ENCODE data around the gene ZNF516. TPM values are rescaled to one million over a fixed set of nuclear protein-coding genes. Genes with fewer than 3 reads are reported as not detected.
A peak's percentile ranks its signal among the peaks of the same experiment; 100 is the strongest.

The ZNF516 gene
- total RNA-seq, 2 experiments from 2014 or later, result 6.5 to 8.6 TPM

- no peaks in the 10 kb centered on the region for H3K36me3 Mint-ChIP-seq
- peaks cover 11% of the 10 kb centered on the region for H3K27me3 Mint-ChIP-seq
- peaks cover 14% of the 10 kb centered on the region for H3K4me1 Mint-ChIP-seq
These were observed 2.0 kb upstream of the ZNF516 start for GRCh38 chr18:76497021-76497420.

GRCh38 chr18:76496194-76496890 lies 1.3 kb upstream of the ZNF516 start:
- Mint-ChIP-seq H3K27me3 (peaks cover 11% of the 10 kb centered on the region), H3K27ac (peak overlapping the region; percentile 42), H3K4me3 (peak overlapping the region; percentile 81), H3K4me1 (peaks cover 14% of the 10 kb centered on the region), H3K36me3 (no peaks in the 10 kb centered on the region), H3K9me3 (no peaks in the 10 kb centered on the region)
- peak; percentile 37 for DNase-seq

More at GRCh38 chr18:76497021-76497420, 2.0 kb upstream of the ZNF516 start:
- no peak for DNase-seq
- Mint-ChIP-seq H3K27ac (no peak overlapping the region), H3K9me3 (no peaks in the 10 kb centered on the region), H3K4me3 (no peak overlapping the region)

GRCh38 chr18:76495435-76496193 lies 572 bp upstream of the ZNF516 start:
- Mint-ChIP-seq H3K4me3 (peak overlapping the region; percentile 81), H3K36me3 (no peaks in the 10 kb centered on the region), H3K27me3 (peaks cover 11% of the 10 kb centered on the region), H3K27ac (peak overlapping the region; percentile 71), H3K4me1 (peaks cover 17% of the 10 kb centered on the region), H3K9me3 (no peaks in the 10 kb centered on the region)
- peak; percentile 22 for DNase-seq

GRCh38 chr18:76494231-76495005 lies 624 bp downstream of the ZNF516 start:
- peak; percentile 12 for DNase-seq
- peak overlapping the region; percentile 93 for H3K27ac Mint-ChIP-seq
- peaks cover 29% of the 10 kb centered on the region for H3K4me1 Mint-ChIP-seq
- no peaks in the 10 kb centered on the region for H3K36me3 Mint-ChIP-seq
- peaks cover 16% of the 10 kb centered on the region for H3K27me3 Mint-ChIP-seq
- no peaks in the 10 kb centered on the region for H3K9me3 Mint-ChIP-seq
- peak overlapping the region; percentile 88 for H3K4me3 Mint-ChIP-seq

- Mint-ChIP-seq H3K27ac (peak overlapping the region; percentile 93), H3K27me3 (peaks cover 16% of the 10 kb centered on the region), H3K4me3 (peak overlapping the region; percentile 88), H3K36me3 (no peaks in the 10 kb centered on the region), H3K9me3 (no peaks in the 10 kb centered on the region), H3K4me1 (peaks cover 36% of the 10 kb centered on the region)
- peak; percentile 17 for DNase-seq
These were observed 1.6 kb downstream of the ZNF516 start for GRCh38 chr18:76493213-76494161.

- Mint-ChIP-seq H3K27me3 (peaks cover 16% of the 10 kb centered on the region), H3K9me3 (no peaks in the 10 kb centered on the region), H3K4me1 (peaks cover 37% of the 10 kb centered on the region), H3K4me3 (peak overlapping the region; percentile 88), H3K36me3 (no peaks in the 10 kb centered on the region), H3K27ac (peak overlapping the region; percentile 93)
- peak; percentile 99 for DNase-seq
These were observed 2.3 kb downstream of the ZNF516 start for GRCh38 chr18:76492669-76493212.

- Mint-ChIP-seq H3K4me1 (peaks cover 37% of the 10 kb centered on the region), H3K27me3 (peaks cover 13% of the 10 kb centered on the region), H3K9me3 (no peaks in the 10 kb centered on the region), H3K27ac (peak overlapping the region; percentile 93), H3K4me3 (peak overlapping the region; percentile 88), H3K36me3 (no peaks in the 10 kb centered on the region)
- peak; percentile 33 for DNase-seq
These were observed 3.0 kb downstream of the ZNF516 start for GRCh38 chr18:76491776-76492668.

GRCh38 chr18:76491473-76491775 lies 3.6 kb downstream of the ZNF516 start:
- no peaks in the 10 kb centered on the region for H3K36me3 Mint-ChIP-seq
- H3K4me3 Mint-ChIP-seq, result peak overlapping the region; percentile 88
- H3K4me1 Mint-ChIP-seq, result peaks cover 39% of the 10 kb centered on the region
- peaks cover 9% of the 10 kb centered on the region for H3K27me3 Mint-ChIP-seq
- peak; percentile 63 for DNase-seq
- peak overlapping the region; percentile 93 for H3K27ac Mint-ChIP-seq
- no peaks in the 10 kb centered on the region for H3K9me3 Mint-ChIP-seq

- Mint-ChIP-seq H3K4me1 (peaks cover 38% of the 10 kb centered on the region), H3K4me3 (peak overlapping the region; percentile 87), H3K27ac (peak overlapping the region; percentile 81), H3K9me3 (no peaks in the 10 kb centered on the region), H3K27me3 (peaks cover 4% of the 10 kb centered on the region), H3K36me3 (no peaks in the 10 kb centered on the region)
- peak; percentile 47 for DNase-seq
These were observed 4.2 kb downstream of the ZNF516 start for GRCh38 chr18:76490670-76491472.

GRCh38 chr18:76490033-76490432 lies 5.0 kb downstream of the ZNF516 start:
- peak overlapping the region; percentile 87 for H3K4me3 Mint-ChIP-seq

GRCh38 chr18:76489081-76489480 lies 6.0 kb downstream of the ZNF516 start:
- peaks cover 38% of the 10 kb centered on the region for H3K4me1 Mint-ChIP-seq
- no peaks in the 10 kb centered on the region for H3K36me3 Mint-ChIP-seq
- H3K27ac Mint-ChIP-seq, result no peak overlapping the region
- DNase-seq, result no peak
- peaks cover 4% of the 10 kb centered on the region for H3K27me3 Mint-ChIP-seq
- no peaks in the 10 kb centered on the region for H3K9me3 Mint-ChIP-seq
- no peak overlapping the region for H3K4me3 Mint-ChIP-seq

More at GRCh38 chr18:76490033-76490432, 5.0 kb downstream of the ZNF516 start:
- Mint-ChIP-seq H3K36me3 (no peaks in the 10 kb centered on the region), H3K4me1 (peaks cover 39% of the 10 kb centered on the region), H3K9me3 (no peaks in the 10 kb centered on the region), H3K27ac (no peak overlapping the region), H3K27me3 (peaks cover 4% of the 10 kb centered on the region)
- DNase-seq, result no peak

- Mint-ChIP-seq H3K9me3 (no peaks in the 10 kb centered on the region), H3K36me3 (no peaks in the 10 kb centered on the region), H3K4me3 (no peak overlapping the region), H3K27ac (no peak overlapping the region), H3K27me3 (peaks cover 4% of the 10 kb centered on the region), H3K4me1 (peaks cover 29% of the 10 kb centered on the region)
- DNase-seq, result no peak
These were observed 6.9 kb downstream of the ZNF516 start for GRCh38 chr18:76488190-76488589.

GRCh38 chr18:76487782-76488181 lies 7.3 kb downstream of the ZNF516 start:
- Mint-ChIP-seq H3K27me3 (peaks cover 4% of the 10 kb centered on the region), H3K36me3 (no peaks in the 10 kb centered on the region)

More at GRCh38 chr18:76487782-76488181, 7.3 kb downstream of the ZNF516 start:
- DNase-seq, result no peak
- no peak overlapping the region for H3K27ac Mint-ChIP-seq
- H3K9me3 Mint-ChIP-seq, result no peaks in the 10 kb centered on the region
- H3K4me3 Mint-ChIP-seq, result no peak overlapping the region
- peaks cover 29% of the 10 kb centered on the region for H3K4me1 Mint-ChIP-seq

All from activated naive CD8-positive, alpha-beta T cell treated with anti-CD3 and anti-CD28 coated beads for 36 hours (primary cell).